Thymus (tissue), 11 donors: Measurements from ENCODE around the gene LSM12. TPM values are rescaled to one million over a fixed set of nuclear protein-coding genes. Genes with fewer than 3 reads are reported as not detected.

Source experiments
- DNase-seq, 9 donors: peaks; one replicate each; pipeline ENCODE4 v3.0.0-alpha.2; 2013; ENCODE audit warnings: low spot score in 9 of 9, low read depth in 6 of 9, missing footprints in 1 of 9
- H3K27ac ChIP-seq, 2 donors: one replicate each; pipeline ENCODE4 v1.5.1; 2013; ENCODE audit warnings: control low read depth in 1 of 2, low read depth in 1 of 2, low read length in 1 of 2, mild to moderate bottlenecking in 1 of 2, moderate library complexity in 1 of 2
- H3K27me3 ChIP-seq, 2 donors: one replicate each; pipeline ENCODE4 v1.5.1; 2013; ENCODE audit warnings: low read length in 1 of 2; ENCODE audit not compliant: control insufficient read depth in 2 of 2, insufficient read depth in 1 of 2
- H3K36me3 ChIP-seq, 2 donors: one replicate each; pipeline ENCODE4 v1.5.1; 2013; ENCODE audit warnings: low read length in 1 of 2, mild to moderate bottlenecking in 1 of 2, moderate library complexity in 1 of 2; ENCODE audit not compliant: control insufficient read depth in 2 of 2, insufficient read depth in 2 of 2
- H3K4me1 ChIP-seq, 2 donors: one replicate each; pipeline ENCODE4 v1.5.1; 2013; ENCODE audit warnings: low read length in 2 of 2; ENCODE audit not compliant: control insufficient read depth in 2 of 2, insufficient read depth in 2 of 2
- H3K4me3 ChIP-seq, 2 donors: one replicate each; pipeline ENCODE4 v1.5.1; 2013; ENCODE audit warnings: low read length in 2 of 2, control low read depth in 1 of 2, mild to moderate bottlenecking in 1 of 2
- H3K9me3 ChIP-seq, 2 donors: one replicate each; pipeline ENCODE4 v1.5.1; 2013; ENCODE audit warnings: low read length in 1 of 2, mild to moderate bottlenecking in 1 of 2; ENCODE audit not compliant: control insufficient read depth in 2 of 2, insufficient read depth in 1 of 2
- WGBS: extraction: QIAGEN DNeasy Blood & Tissue Kit; methylation state at CpG from one replicate; pipeline ENCODE4 v1.1.7; 2013; 5-methylcytosine and 5-hydroxymethylcytosine counted together
- polyA plus RNA-seq: library from polyadenylated mRNA; stranded (reverse); fragments of 200-250 nt; gene quantifications from one replicate; pipeline ENCODE4 v1.2.3, GENCODE V29; 2013
- total RNA-seq: library from RNA; stranded (reverse); fragments of 120-200 nt; gene quantifications from one replicate; pipeline ENCODE4 v1.2.4, GENCODE V29; 2013
- donor health status: healthy.

LSM12 gene
- total and polyA plus RNA-seq, 2 donors, result 24.2 to 31.3 TPM

GRCh38 chr17:44088254-44088653 is 21.8 kb upstream of the LSM12 start:
- no peak overlapping the region for H3K27ac ChIP-seq

GRCh38 chr17:44087319-44087718 is 20.8 kb upstream of the LSM12 start:
- H3K27ac ChIP-seq, result no peak overlapping the region
- 89% methylated on average over 8 of the region's 8 CpGs for WGBS
- H3K27me3 ChIP-seq, result no peaks in the 10 kb centered on the region
- H3K4me3 ChIP-seq, result no peak overlapping the region
- H3K36me3 ChIP-seq, result peaks cover 48 to 49% of the 10 kb centered on the region in 2 donors
- H3K4me1 ChIP-seq, result peaks cover 0 to 4% of the 10 kb centered on the region in 2 donors
- no peaks in the 10 kb centered on the region for H3K9me3 ChIP-seq
- DNase-seq, result no peak

More at GRCh38 chr17:44088254-44088653, 21.8 kb upstream of the LSM12 start:
- no peak for DNase-seq
- H3K27me3 ChIP-seq, result no peaks in the 10 kb centered on the region
- no peaks in the 10 kb centered on the region for H3K9me3 ChIP-seq
- 99% methylated on average over 16 of the region's 16 CpGs for WGBS
- peaks cover 0 to 4% of the 10 kb centered on the region in 2 donors for H3K4me1 ChIP-seq
- H3K4me3 ChIP-seq, result no peak overlapping the region
- peaks cover 46 to 49% of the 10 kb centered on the region in 2 donors for H3K36me3 ChIP-seq

DNA sequence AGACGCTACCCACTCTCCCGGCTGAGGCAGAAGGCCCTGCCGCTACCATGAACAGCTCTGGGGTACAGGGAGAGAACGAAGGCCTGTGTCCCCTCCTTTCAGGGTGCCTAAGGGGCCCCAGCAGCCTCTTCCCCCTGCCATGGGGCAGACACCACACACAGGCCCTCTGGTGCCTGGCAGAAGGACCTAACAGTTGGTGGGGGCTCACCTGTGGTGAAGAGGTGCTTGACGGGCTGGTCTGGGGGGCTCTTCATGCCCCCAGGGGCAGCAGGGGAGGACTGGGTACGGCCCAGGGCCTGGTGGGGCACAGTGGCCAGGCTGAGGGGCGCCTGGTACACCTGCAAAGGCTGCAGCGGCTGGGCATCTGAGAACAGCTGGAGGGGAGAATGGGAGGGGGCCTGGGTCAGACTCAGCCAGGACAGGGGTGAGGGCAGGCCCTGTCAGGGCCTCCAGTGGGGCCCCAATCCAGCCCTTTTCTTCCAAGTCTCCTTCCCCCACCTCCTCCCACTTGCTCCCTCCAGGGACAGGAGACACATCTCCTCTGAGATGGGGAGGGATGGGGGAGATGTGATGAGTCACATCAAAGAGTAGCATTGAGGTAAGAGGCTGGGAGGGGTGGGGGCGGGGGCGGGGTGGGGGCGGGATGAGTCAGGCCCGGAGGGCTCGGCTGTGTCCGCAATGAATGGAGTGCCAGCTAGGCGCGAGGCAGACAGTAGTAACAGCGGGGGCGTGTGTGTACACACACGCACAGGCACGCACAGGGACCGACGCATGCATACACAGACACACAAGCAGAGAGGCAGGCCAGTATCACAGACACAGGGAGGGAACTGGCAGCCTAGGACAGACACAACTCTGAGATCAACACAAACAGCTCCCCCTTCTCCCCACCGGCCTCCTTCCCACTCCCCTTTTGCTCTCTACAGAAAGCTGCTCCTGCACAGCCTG is 20.2 kb upstream of the LSM12 start:
- WGBS, result 88% methylated on average over 23 of the region's 23 CpGs
- no peak overlapping the region for H3K4me3 ChIP-seq
- H3K4me1 ChIP-seq, result peaks cover 0 to 4% of the 10 kb centered on the region in 2 donors
- H3K27ac ChIP-seq, result no peak overlapping the region
- peaks cover 47 to 48% of the 10 kb centered on the region in 2 donors for H3K36me3 ChIP-seq
- H3K27me3 ChIP-seq, result no peaks in the 10 kb centered on the region
- no peaks in the 10 kb centered on the region for H3K9me3 ChIP-seq
- no peak for DNase-seq

DNA sequence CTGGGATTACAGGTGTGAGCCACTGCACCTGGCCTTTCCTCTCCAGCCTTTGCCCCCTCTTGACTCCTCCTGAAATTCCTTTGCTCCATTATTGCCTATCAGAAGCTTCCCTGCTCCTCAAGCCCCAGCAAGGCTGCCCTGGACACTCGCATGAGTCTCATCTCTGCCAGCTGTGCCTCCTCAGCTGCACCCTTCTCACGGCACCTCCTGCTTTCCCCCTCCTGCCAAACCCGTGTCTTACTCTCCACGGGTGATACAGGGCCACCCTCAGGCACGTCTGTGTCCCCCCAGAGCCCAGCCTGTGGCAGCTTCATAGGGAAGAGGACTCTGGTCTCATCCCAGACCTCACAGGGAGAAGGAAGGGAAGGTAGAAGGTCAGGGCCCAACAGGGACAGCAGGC is 19.4 kb upstream of the LSM12 start:
- H3K27ac ChIP-seq, result no peak overlapping the region
- H3K27me3 ChIP-seq, result no peaks in the 10 kb centered on the region
- peaks cover 0 to 4% of the 10 kb centered on the region in 2 donors for H3K4me1 ChIP-seq
- DNase-seq, result no peak
- no peak overlapping the region for H3K4me3 ChIP-seq
- 86% methylated on average over 5 of the region's 5 CpGs for WGBS
- no peaks in the 10 kb centered on the region for H3K9me3 ChIP-seq
- peaks cover 40 to 44% of the 10 kb centered on the region in 2 donors for H3K36me3 ChIP-seq

DNA sequence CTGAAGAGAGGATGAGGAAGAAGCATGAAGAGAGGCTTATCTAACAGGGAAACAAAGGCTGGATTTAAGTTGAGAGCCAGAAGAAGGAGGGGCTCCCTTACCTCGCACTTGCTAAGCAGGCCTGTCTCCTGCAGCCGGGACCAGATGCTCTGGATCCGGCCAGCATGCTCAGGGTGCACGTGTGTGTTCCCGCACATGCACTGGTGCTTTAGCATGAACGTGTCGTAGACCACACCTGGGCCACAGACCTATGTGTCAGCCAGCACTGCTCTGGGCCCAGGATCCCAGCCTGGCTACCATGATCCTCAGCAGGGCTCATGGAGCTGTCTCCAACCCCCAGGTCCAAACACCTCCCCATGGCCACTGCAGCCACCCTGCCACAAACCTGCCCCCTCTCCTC is 18.4 kb upstream of the LSM12 start:
- Histone ChIP-seq H3K27ac (no peak overlapping the region), H3K36me3 (peaks cover 43 to 51% of the 10 kb centered on the region in 2 donors), H3K4me1 (peaks cover 0 to 4% of the 10 kb centered on the region in 2 donors), H3K4me3 (no peak overlapping the region), H3K9me3 (no peaks in the 10 kb centered on the region), H3K27me3 (no peaks in the 10 kb centered on the region)
- 98% methylated on average over 7 of the region's 7 CpGs for WGBS
- no peak for DNase-seq

- Histone ChIP-seq H3K36me3 (peaks cover 46 to 51% of the 10 kb centered on the region in 2 donors), H3K27me3 (no peaks in the 10 kb centered on the region), H3K9me3 (no peaks in the 10 kb centered on the region), H3K4me1 (peaks cover 0 to 4% of the 10 kb centered on the region in 2 donors), H3K4me3 (no peak overlapping the region), H3K27ac (no peak overlapping the region)
- DNase-seq, result no peak
- WGBS, result 89% methylated on average over 10 of the region's 10 CpGs
Observed at GRCh38 chr17:44084131-44084538, 17.7 kb upstream of the LSM12 start.

GRCh38 chr17:44083250-44083849 is 16.9 kb upstream of the LSM12 start:
- Histone ChIP-seq H3K4me1 (peaks cover 0 to 4% of the 10 kb centered on the region in 2 donors), H3K9me3 (no peaks in the 10 kb centered on the region), H3K36me3 (peaks cover 49 to 59% of the 10 kb centered on the region in 2 donors), H3K4me3 (no peak overlapping the region), H3K27ac (no peak overlapping the region), H3K27me3 (no peaks in the 10 kb centered on the region)
- no peak for DNase-seq
- WGBS, result 94% methylated on average over 12 of the region's 12 CpGs

DNA sequence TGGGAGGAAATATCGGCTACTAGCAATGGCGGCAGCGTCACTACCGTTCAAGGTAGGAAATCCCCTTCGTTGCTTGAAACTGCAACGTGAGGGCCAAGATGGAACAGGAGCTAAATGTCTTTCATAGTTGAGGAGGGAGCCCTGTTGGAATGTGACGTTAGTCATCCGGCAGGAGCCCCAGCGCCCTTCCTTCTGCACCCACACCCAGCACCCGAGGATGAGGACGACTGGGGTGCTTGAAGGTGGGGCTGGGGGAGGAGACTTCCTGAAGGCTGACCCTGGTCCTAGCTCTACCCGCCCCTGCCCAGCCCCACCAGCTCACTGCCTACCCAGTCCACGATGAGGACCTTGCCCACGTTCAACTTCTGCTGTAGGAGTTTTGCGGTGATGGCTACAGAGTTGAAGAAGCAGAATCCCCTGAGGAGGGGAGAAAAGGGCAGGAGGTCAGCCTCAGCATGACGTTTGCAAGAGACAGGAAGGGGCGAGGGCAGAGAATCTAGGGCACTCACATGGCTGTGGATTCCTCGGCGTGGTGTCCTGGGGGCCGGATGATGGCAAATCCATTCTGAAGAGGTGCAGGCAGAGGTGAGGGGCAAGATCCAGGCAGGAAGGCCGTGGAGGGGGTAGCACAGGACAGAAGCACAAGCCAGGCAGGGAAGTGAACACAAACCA is 15.9 kb upstream of the LSM12 start:
- H3K9me3 ChIP-seq, result no peaks in the 10 kb centered on the region
- no peak for DNase-seq
- peaks cover 0 to 4% of the 10 kb centered on the region in 2 donors for H3K4me1 ChIP-seq
- peaks cover 55 to 65% of the 10 kb centered on the region in 2 donors for H3K36me3 ChIP-seq
- H3K4me3 ChIP-seq, result no peak overlapping the region
- 97% methylated on average over 21 of the region's 21 CpGs for WGBS
- H3K27ac ChIP-seq, result no peak overlapping the region
- no peaks in the 10 kb centered on the region for H3K27me3 ChIP-seq

DNA sequence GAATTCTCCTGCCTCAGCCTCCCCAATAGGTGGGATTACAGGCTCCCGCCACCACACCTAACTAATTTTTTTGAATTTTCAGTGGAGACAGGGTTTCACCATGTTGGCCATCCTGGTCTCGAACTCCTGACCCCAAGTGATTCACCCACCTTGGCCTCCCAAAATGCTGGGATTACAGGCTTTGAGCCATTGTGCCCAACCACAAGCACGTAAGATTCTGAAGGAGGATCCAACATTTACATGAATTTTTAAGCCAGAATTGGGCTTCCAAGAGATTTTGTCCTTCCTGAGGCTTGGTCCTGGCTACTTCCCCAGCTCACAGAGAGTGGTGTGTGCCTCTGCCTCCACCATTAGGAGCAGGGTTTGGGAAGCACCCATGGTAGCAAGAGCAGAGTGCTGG is 15.2 kb upstream of the LSM12 start:
- Histone ChIP-seq H3K36me3 (peaks cover 62 to 68% of the 10 kb centered on the region in 2 donors), H3K27me3 (no peaks in the 10 kb centered on the region), H3K27ac (no peak overlapping the region), H3K9me3 (no peaks in the 10 kb centered on the region), H3K4me3 (no peak overlapping the region), H3K4me1 (no peaks in the 10 kb centered on the region)
- WGBS, result over 99% methylated on average over 3 of the region's 3 CpGs
- DNase-seq, result no peak
